Endothelial cell of umbilical vein (primary cell): Measurements from ENCODE around the gene CACNA1E. TPM values are rescaled to one million over a fixed set of nuclear protein-coding genes. Genes with fewer than 3 reads are reported as not detected.

Experiments used
- BruUV-seq: library from RNA; stranded (reverse); fragments of 400-500 nt; replicated peaks from 2 replicates; lab custom pipeline; 2021; lab: Mats Ljungman, UMichigan
- CTCF ChIA-PET: fragments of 300-600, 350-600 bp; sonication (Branson Sonifier 250); formaldehyde crosslinking; loops from one replicate; lab custom pipeline; 2021; ENCODE audit warnings: antibody characterized with exemption, inconsistent platforms; lab: Charles Lee
- POLR2A ChIA-PET: fragments of 300-600, 350-600 bp; sonication (Branson Sonifier 250); formaldehyde crosslinking; loops from one replicate; lab custom pipeline; 2021; ENCODE audit warnings: antibody characterized with exemption, inconsistent platforms; lab: Charles Lee
- DNase-seq: peaks from one replicate; pipeline ENCODE4 v3.0.0-alpha.2; 2011; ENCODE audit warnings: low read depth, low spot score
- FAIRE-seq: peaks from 2 replicates; lab custom pipeline; 2011; peaks lifted over from hg19 to GRCh38; lab: Jason Lieb, UNC
- H2AFZ ChIP-seq: 2 replicates; pipeline ENCODE4 v1.6.0; 2012; ENCODE audit warnings: low read depth, low read length, control low read depth, inconsistent platforms
- H3K27ac ChIP-seq: 2 replicates; pipeline ENCODE4 v1.5.1; 2011; ENCODE audit warnings: low read depth, mild to moderate bottlenecking, control low read depth, low read length, moderate library complexity; ENCODE audit not compliant: insufficient read depth
- H3K27me3 ChIP-seq, 2 experiments: 2 replicates each; pipeline versions ENCODE4 v1.6.0 to v1.6.1; 2011; ENCODE audit warnings: low read length in 2 of 2, mixed read lengths in 1 of 2; ENCODE audit not compliant: control insufficient read depth in 2 of 2, insufficient read depth in 2 of 2
- H3K36me3 ChIP-seq, 2 experiments: 2 replicates in 1 of 2; 3 replicates in 1 of 2; pipeline ENCODE4 v1.5.1; 2011; ENCODE audit warnings: low read length in 2 of 2, mild to moderate bottlenecking in 1 of 2, moderate library complexity in 1 of 2; ENCODE audit not compliant: control insufficient read depth in 2 of 2, insufficient read depth in 2 of 2; ENCODE audit errors: extremely low read depth in 1 of 2
- H3K4me1 ChIP-seq: 3 replicates; pipeline ENCODE4 v1.5.1; 2011; ENCODE audit warnings: mild to moderate bottlenecking, low read length; ENCODE audit not compliant: control insufficient read depth, insufficient read depth; ENCODE audit errors: extremely low read depth
- H3K4me2 ChIP-seq: 2 replicates; pipeline ENCODE4 v1.6.1; 2011; ENCODE audit warnings: low read length, control low read depth, mixed read lengths; ENCODE audit not compliant: insufficient read depth
- H3K4me3 ChIP-seq, 3 experiments: fragments of 200-600 bp in 1 of 3; sonication (generic), shearing (Covaris generic) in 1 of 3; replicated peaks in 1 of 3; 2 replicates each; pipeline ENCODE4 v1.5.1; 2011 to 2016; ENCODE audit warnings: control low read depth in 3 of 3, low read length in 3 of 3, mild to moderate bottlenecking in 2 of 3, inconsistent platforms in 1 of 3, low read depth in 1 of 3, moderate library complexity in 1 of 3; ENCODE audit not compliant: insufficient read depth in 1 of 3
- H3K79me2 ChIP-seq: 2 replicates; pipeline ENCODE4 v1.6.0; 2012; ENCODE audit warnings: low read length, inconsistent platforms; ENCODE audit not compliant: control insufficient read depth, insufficient read depth
- H3K9ac ChIP-seq: replicated peaks from 2 replicates; pipeline ENCODE3; 2011; ENCODE audit warnings: low read length, control low read depth; ENCODE audit not compliant: insufficient read depth; ENCODE audit errors: extremely low read depth
- H3K9me1 ChIP-seq: replicated peaks from 3 replicates; pipeline ENCODE4 v1.6.0; 2011; ENCODE audit warnings: mild to moderate bottlenecking, low read length; ENCODE audit not compliant: control insufficient read depth, insufficient read depth; ENCODE audit errors: extremely low read depth
- H3K9me3 ChIP-seq: replicated peaks from 2 replicates; pipeline ENCODE4 v1.5.1; 2012; ENCODE audit warnings: low read length, inconsistent platforms; ENCODE audit not compliant: control insufficient read depth, insufficient read depth
- H4K20me1 ChIP-seq: replicated peaks from 2 replicates; pipeline ENCODE3; 2011; ENCODE audit warnings: mild to moderate bottlenecking, low read length; ENCODE audit not compliant: control insufficient read depth, insufficient read depth; ENCODE audit errors: extremely low read depth
- EZH2 ChIP-seq: IDR thresholded peaks from 2 replicates; pipeline ENCODE4 v1.6.1; 2012; ENCODE audit warnings: borderline replicate concordance, low read depth, mild to moderate bottlenecking, moderate library complexity, low read length, inconsistent platforms; ENCODE audit not compliant: severe bottlenecking
- FOS ChIP-seq: IDR thresholded peaks from 2 replicates; pipeline ENCODE4 v1.6.1; 2011; ENCODE audit warnings: mild to moderate bottlenecking, low read length, moderate library complexity, borderline replicate concordance; ENCODE audit not compliant: insufficient read depth
- GATA2 ChIP-seq: IDR thresholded peaks from 2 replicates; pipeline ENCODE4 v1.7.0; 2011; ENCODE audit warnings: low read depth, mild to moderate bottlenecking, moderate library complexity, mixed read lengths, low read length; ENCODE audit not compliant: insufficient read length, insufficient read depth
- JUN ChIP-seq: IDR thresholded peaks from 2 replicates; pipeline ENCODE4 v1.6.1; 2011; ENCODE audit warnings: borderline replicate concordance, low read depth; ENCODE audit not compliant: insufficient read length, insufficient read depth
- MYC ChIP-seq: IDR thresholded peaks from one replicate; pipeline ENCODE4 v1.6.1; 2011; ENCODE audit warnings: mild to moderate bottlenecking, low read depth, low read length
- POLR2A ChIP-seq: IDR thresholded peaks from 2 replicates; pipeline ENCODE4 v1.6.1; 2012; ENCODE audit warnings: low read depth, mild to moderate bottlenecking, control low read depth, low read length
- POLR2AphosphoS5 ChIP-seq: IDR thresholded peaks from 2 replicates; pipeline ENCODE4 v1.6.1; 2012; ENCODE audit warnings: low read depth, mild to moderate bottlenecking, control low read depth, low read length, moderate library complexity; ENCODE audit not compliant: insufficient read depth
- dilution Hi-C: fragments of 300-500 bp; cut with MboI; formaldehyde crosslinking; loops from one replicate; pipeline ENCODE4 v1.15.0; 2019; ENCODE audit warnings: low sequenced_read_pairs; ENCODE audit not compliant: extremely low pct_ligation_motif_present
- intact Hi-C: fragments of 100-400 bp; cut with micrococcal nuclease; formaldehyde crosslinking; loops from one replicate; pipeline ENCODE4 v1.10.0; 2022
- polyA plus RNA-seq, 4 experiments: library from polyadenylated mRNA; depleted of rRNA in 3 of 4; stranded (reverse) in 3 of 4; unstranded in 1 of 4; fragments of >200 nt; gene quantifications; 2 replicates each; pipeline versions ENCODE4 v1.2.1 to v1.2.3, GENCODE V29; 2011 to 2012; ENCODE audit warnings: missing spikeins in 1 of 4
- total RNA-seq: library from RNA; stranded (reverse); gene quantifications from 2 replicates; pipeline ENCODE4 v1.2.3, GENCODE V29; 2021
- TF ChIP-seq, protein P1 (sequence below): IDR thresholded peaks from 2 replicates; pipeline ENCODE4 v1.6.1; 2011; ENCODE audit not compliant: insufficient read depth, insufficient read length
- TF ChIP-seq, protein P2 (sequence below), 2 donors: IDR thresholded peaks; 1 replicate in 1 of 2; 2 replicates in 1 of 2; pipeline ENCODE4 v1.5.1; 2011; ENCODE audit warnings: low read length in 2 of 2, mild to moderate bottlenecking in 2 of 2, moderate library complexity in 2 of 2, control low read depth in 1 of 2, inconsistent platforms in 1 of 2, low read depth in 1 of 2; ENCODE audit not compliant: insufficient read depth in 1 of 2; ENCODE audit errors: extremely low read depth in 1 of 2

Gene CACNA1E
- total and polyA plus RNA-seq, 2 donors (not counting 3 experiments of a cell fraction or from before 2014, with no cell fraction given): not detected

DNA sequence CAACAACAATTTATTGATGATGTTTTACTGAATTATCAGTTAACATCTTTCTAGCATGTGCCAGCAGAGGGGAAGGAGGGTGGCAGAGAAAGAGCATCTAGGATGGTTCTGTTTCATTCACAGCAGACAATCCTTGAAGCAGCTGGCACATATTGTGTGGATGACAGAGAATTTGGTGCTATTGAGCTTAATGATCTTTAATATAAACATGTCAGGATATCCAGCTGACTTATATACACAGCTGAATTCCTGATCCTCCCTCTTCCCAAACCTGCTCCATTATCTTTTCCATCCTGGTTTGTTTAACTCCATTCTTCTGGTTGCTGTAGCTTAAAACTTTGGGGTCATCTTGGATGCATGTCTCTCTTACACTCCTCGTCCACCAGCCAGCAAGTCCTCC is 218.6 kb downstream of the CACNA1E start:
- DNase-seq: no peak
- intact Hi-C loops (no loop called here), dilution Hi-C loops (no loop called here)
- no peak overlapping the region for H3K4me3 ChIP-seq
- H3K9me1 ChIP-seq: no peaks in the 10 kb centered on the region
- POLR2A ChIA-PET: no interaction called here
- H3K9me3 ChIP-seq: peaks cover 2% of the 10 kb centered on the region
- H4K20me1 ChIP-seq: no peaks in the 10 kb centered on the region
- TF ChIP-seq POLR2A: no peak
- TF ChIP-seq GATA2: no peak
- TF ChIP-seq EZH2: no peak
- no peak for TF ChIP-seq FOS
- TF ChIP-seq, protein P1, sequence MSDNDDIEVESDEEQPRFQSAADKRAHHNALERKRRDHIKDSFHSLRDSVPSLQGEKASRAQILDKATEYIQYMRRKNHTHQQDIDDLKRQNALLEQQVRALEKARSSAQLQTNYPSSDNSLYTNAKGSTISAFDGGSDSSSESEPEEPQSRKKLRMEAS: no peak
- no peak for TF ChIP-seq MYC
- TF ChIP-seq, protein P2, sequence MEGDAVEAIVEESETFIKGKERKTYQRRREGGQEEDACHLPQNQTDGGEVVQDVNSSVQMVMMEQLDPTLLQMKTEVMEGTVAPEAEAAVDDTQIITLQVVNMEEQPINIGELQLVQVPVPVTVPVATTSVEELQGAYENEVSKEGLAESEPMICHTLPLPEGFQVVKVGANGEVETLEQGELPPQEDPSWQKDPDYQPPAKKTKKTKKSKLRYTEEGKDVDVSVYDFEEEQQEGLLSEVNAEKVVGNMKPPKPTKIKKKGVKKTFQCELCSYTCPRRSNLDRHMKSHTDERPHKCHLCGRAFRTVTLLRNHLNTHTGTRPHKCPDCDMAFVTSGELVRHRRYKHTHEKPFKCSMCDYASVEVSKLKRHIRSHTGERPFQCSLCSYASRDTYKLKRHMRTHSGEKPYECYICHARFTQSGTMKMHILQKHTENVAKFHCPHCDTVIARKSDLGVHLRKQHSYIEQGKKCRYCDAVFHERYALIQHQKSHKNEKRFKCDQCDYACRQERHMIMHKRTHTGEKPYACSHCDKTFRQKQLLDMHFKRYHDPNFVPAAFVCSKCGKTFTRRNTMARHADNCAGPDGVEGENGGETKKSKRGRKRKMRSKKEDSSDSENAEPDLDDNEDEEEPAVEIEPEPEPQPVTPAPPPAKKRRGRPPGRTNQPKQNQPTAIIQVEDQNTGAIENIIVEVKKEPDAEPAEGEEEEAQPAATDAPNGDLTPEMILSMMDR (IDR thresholded peaks at IDR 0.05; ENCODE audit: extremely low read depth in 1 of 2, insufficient read depth in 1 of 2, low read depth in 1 of 2, low read length in 2 of 2): no peak
- TF ChIP-seq POLR2AphosphoS5: no peak
- no peak for TF ChIP-seq JUN
- H3K4me1 ChIP-seq: no peaks in the 10 kb centered on the region
- no peak overlapping the region for H3K27ac ChIP-seq
- no peak for FAIRE-seq
- no peak overlapping the region for H3K9ac ChIP-seq
- H2AFZ ChIP-seq: no peak overlapping the region
- CTCF ChIA-PET: no interaction called here
- H3K36me3 ChIP-seq: no peaks in the 10 kb centered on the region
- BruUV-seq: no TSS peak
- no peaks in the 10 kb centered on the region for H3K27me3 ChIP-seq
- H3K79me2 ChIP-seq: no peaks in the 10 kb centered on the region
- no peak overlapping the region for H3K4me2 ChIP-seq
